ENCODE measurements around the gene UMAD1.

The UMAD1 gene

DNA sequence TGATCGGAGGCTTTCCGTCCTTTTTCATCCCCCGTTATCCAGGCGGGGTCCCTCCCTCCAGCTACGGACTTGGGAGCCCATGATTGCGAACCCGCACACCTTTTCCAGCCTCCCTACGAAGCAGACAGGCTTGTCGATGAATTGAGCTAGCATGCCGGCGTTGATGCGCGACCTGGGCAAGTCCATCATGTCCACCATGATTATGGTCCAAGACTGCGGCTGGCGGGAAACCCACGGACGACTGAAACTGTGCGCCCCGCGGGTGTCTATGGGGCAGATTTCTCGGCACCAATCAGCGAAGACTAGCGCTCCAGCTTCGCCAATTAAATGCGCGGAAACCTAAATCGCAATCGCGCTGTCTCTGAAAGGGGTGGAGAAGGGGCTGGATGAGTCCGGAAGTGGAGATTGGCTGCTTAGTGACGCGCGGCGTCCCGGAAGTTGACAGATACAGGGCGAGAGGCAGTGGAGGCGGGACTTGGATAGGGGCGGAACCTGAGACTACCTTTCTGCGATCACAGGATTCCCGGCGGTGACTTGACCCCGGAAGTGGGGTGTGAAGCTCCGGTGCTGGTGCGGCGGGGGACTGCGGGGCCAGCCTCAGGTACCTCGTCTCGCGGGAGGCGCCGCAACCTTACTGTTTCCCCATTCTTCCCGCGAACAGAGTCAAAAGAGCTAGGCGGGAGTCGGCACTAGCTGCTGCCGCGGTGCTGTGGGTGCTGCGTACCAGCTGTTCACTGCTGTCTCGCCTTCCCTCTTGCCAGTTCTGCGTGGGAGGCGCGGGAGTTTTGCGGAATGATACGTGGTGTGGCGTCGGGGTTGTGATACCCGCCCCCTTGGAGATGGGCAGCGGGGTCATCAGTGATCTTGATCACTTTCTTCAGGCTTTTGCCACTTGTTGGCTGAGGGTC lies at the start of gene UMAD1:
UMAD1 (plus strand) TSS at position 532 of the 908 bp plus-strand sequence. CDS start 32,620 bp downstream, outside the sequence.
- DNase-seq (ENCODE audit: low spot score): peak; percentile 78

GRCh38 chr7:7595451-7595850 lies 45.1 kb upstream of the UMAD1 start:
- DNase-seq (ENCODE audit: low spot score): peak; percentile 28

GRCh38 chr7:7596176-7596575 lies 44.4 kb upstream of the UMAD1 start:
- no peak for DNase-seq (ENCODE audit: low spot score)

DNA sequence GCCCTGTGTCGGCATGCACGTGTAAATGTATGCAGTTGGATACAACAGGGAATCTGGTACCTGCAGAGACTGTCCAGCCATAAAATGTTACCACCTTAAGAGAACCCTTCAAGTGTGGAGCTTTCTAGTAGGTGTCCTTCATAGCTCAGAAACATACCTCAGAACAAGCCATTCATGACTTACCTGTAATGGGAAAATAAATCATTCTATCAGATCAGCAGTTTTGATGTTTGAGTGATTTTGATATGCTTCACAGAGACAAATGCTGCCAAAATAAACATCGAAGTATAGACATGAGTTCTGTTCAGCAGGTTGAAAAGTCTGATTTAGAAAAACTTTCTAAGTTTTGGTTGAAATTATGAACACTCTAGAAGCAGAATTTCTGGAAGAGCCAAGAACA lies 33.5 kb upstream of the UMAD1 start:
- no peak for DNase-seq (ENCODE audit: low spot score)

DNA sequence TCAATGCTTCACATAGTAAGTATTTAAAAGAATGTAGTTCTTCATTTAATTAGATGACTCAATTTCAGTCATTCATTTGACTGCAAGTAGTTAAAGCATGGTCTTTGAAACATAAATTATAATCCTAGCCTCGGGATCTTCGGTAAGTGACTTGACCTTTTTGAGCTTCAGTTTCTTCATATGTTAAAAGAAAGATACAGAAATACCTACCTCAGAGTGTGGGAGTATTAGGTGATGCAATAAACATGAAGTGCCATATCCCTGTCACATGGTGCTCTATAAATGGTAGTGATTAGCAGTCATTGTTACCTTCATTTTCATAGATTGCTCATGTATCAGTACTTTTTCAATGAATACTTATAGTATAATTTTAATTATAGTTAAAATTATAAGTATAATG lies 31.2 kb upstream of the UMAD1 start:
- DNase-seq (ENCODE audit: low spot score): no peak

- DNase-seq (ENCODE audit: low spot score): no peak
Observed at GRCh38 chr7:7612519-7612918, 28.0 kb upstream of the UMAD1 start.

GRCh38 chr7:7613210-7613609 lies 27.3 kb upstream of the UMAD1 start:
- DNase-seq (ENCODE audit: low spot score): no peak

GRCh38 chr7:7614018-7614741 lies 26.4 kb upstream of the UMAD1 start:
- no peak for DNase-seq (ENCODE audit: low spot score)

GRCh38 chr7:7617550-7617949 lies 23.0 kb upstream of the UMAD1 start:
- DNase-seq (ENCODE audit: low spot score): no peak

GRCh38 chr7:7618410-7618809 lies 22.1 kb upstream of the UMAD1 start:
- DNase-seq (ENCODE audit: low spot score): no peak

GRCh38 chr7:7620236-7620635 lies 20.3 kb upstream of the UMAD1 start:
- no peak for DNase-seq (ENCODE audit: low spot score)

- DNase-seq (ENCODE audit: low spot score): no peak
Observed at GRCh38 chr7:7620644-7621210, 19.8 kb upstream of the UMAD1 start.

GRCh38 chr7:7628476-7628875 lies 12.1 kb upstream of the UMAD1 start:
- no peak for DNase-seq (ENCODE audit: low spot score)

- no peak for DNase-seq (ENCODE audit: low spot score)
Observed at GRCh38 chr7:7630626-7631329, 9.8 kb upstream of the UMAD1 start.

DNA sequence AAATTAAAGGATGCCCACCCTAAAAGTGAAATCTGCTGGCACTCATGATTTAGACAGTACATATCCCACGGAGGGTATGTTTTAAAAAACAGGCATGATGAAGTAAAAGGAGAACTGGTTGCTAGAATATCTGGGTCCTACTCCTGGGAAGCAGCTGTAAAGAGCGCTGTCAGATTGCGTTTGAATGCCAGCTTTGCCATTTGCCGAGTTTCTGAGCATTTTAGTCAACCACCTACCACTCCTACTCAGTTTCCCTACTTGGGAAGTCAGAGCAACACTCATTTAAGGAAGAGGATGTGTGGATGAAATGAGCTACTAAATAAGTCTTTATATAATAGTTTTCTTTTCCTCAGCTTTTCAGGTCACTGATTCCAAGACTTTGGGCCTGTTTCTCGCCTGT lies 1.1 kb upstream of the UMAD1 start:
- DNase-seq (ENCODE audit: low spot score): no peak

DNA sequence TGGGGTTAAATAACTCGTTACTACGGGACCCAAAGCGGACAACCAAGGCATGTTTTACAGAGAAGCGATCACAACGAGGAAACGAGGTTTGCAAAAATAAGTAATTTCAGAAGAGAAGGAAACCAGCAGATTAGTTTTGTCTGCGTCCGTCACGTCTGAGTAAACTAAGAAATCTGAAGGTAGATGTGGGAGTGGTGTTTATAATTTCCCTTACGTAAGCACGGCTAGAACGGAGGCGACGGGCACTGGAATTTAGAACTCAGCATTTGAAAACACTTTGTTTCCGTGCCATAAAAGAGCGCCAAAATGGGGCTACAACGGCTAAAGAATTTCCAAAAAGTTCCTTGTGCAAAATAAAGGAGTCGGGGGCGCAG lies 718 bp upstream of the UMAD1 start:
- DNase-seq (ENCODE audit: low spot score): no peak

DNA sequence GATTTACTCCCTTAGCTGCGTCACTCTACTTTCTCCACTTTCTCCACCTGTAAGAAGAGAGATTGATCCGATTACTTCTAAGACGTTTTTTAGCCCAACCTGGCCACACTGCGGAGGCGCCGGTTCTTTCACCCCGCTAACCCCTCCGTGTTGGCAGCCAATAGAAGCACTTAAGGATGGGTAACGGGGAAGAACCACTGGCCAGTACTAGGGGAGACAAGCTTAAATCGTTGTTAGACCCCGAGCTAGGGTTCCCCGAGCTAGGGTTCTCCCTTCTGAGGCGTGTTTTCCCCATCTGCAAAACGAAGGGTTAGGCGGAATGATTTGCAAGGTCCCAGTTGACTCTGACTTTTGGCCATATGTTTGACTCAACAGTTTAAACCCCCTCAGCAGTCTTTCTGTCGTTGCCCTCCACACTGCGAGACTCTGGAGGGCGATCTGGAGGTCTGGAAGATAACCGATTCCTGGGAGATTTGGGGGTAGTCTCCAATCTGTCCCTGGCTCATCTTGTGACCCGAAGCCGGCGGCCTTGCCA lies 644 bp downstream of the UMAD1 start:
- DNase-seq (ENCODE audit: low spot score): no peak

- no peak for DNase-seq (ENCODE audit: low spot score)
Observed at GRCh38 chr7:7642081-7642480, 1.5 kb downstream of the UMAD1 start.

DNA sequence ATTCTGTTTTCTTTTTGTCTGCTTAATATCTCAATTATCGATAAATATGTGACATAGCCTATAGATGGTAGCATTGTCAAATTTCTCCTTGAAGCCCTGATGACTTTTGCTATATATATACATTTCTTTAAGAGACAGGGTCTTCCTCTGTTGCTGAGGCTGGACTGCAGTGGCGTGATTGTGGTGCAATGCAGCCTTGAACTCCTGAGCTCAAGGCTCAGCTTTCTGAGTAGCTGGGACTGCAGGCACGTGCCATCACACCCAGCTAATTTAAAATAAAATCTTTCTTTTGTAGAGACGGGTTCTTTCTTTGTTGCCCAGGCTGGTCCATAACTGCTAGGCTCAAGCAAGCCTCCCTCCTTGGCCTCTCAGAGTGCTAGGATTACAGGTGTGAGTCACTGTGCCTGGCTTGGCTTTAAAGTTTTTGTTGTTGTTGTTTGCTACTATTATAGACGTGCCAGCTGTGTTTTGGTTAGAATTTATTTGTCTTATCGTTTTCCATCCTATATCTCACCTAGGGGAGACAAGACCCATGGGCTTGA lies 7.0 kb downstream of the UMAD1 start:
- no peak for DNase-seq (ENCODE audit: low spot score)

DNA sequence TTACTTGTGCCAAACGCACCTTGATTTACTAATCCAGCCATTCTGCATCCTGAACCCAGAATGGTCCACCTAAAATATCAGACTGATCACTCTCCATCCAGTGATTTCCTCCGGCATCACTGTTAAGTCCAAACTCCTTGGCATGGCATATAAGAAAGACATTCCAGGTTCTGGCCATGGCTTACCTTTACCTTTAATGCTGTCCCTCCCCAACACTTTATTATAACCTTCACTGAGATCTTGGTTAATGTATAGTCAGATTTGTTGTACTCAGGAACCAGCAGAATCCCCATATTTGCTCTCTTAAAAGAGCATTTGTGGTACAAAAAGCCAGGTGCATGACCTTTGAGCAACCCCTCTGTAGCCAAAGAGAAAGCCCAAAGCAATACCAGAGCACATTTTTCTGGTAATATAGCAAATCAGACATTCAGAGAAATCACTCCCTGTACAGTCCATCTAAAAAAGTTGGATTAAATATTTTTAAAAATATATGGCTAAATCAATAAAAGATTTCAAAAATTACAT lies 10.2 kb downstream of the UMAD1 start:
- no peak for DNase-seq (ENCODE audit: low spot score)

- DNase-seq (ENCODE audit: low spot score): no peak
Observed at GRCh38 chr7:7651479-7651878, 10.9 kb downstream of the UMAD1 start.
